T-cell (primary cell): ENCODE results near the gene MOB1A. TPM values are rescaled to one million over a fixed set of nuclear protein-coding genes. Genes with fewer than 3 reads are reported as not detected.
A peak's percentile ranks its signal among the peaks of the same experiment; 100 is the strongest.

ENCODE experiments used
- ATAC-seq, 4 experiments: fragments of 200-7000 bp in 3 of 4; fragments of 150-1000 bp in 1 of 4; cut with Tn5 transposase; replicated peaks in 1 of 4; 1 replicate in 3 of 4; 2 replicates in 1 of 4; pipeline ENCODE4 v1.10.0; 2021; ENCODE audit warnings: moderate library complexity in 3 of 4, mild to moderate bottlenecking in 2 of 4, moderate number of reproducible peaks in 1 of 4
- CTCF ChIA-PET, 2 donors: fragments of 300-600 bp; sonication (Branson Sonifier 250); formaldehyde crosslinking; loops; one replicate each; lab custom pipeline; 2022; ENCODE audit warnings: antibody characterized with exemption in 2 of 2; lab: Charles Lee
- POLR2A ChIA-PET, 2 donors: fragments of 300-600 bp; sonication (Branson Sonifier 250); formaldehyde crosslinking; loops; one replicate each; lab custom pipeline; 2022; ENCODE audit warnings: antibody characterized with exemption in 2 of 2; lab: Charles Lee
- DNase-seq, 35 experiments: peaks; one replicate each; pipeline versions ENCODE4 v3.0.0 to v3.0.0-alpha.2; 2013 to 2023
- H3K27ac ChIP-seq: one replicate; pipeline ENCODE4 v1.5.1; 2013; ENCODE audit warnings: low read length
- H3K27me3 ChIP-seq, 2 experiments: replicated peaks in 1 of 2; 1 replicate in 1 of 2; 2 replicates in 1 of 2; pipeline versions ENCODE4 v1.6.1 to v1.7.0; 2013; ENCODE audit warnings: low read length in 1 of 2, mixed read lengths in 1 of 2; ENCODE audit not compliant: control insufficient read depth in 2 of 2, insufficient read depth in 2 of 2; ENCODE audit errors: extremely low read depth in 1 of 2
- H3K36me3 ChIP-seq, 2 donors: 1 replicate in 1 of 2; 2 replicates in 1 of 2; pipeline versions ENCODE4 v1.6.1 to v1.7.0; 2013; ENCODE audit warnings: low read length in 1 of 2; ENCODE audit not compliant: control insufficient read depth in 2 of 2, insufficient read depth in 1 of 2; ENCODE audit errors: extremely low read depth in 1 of 2
- H3K4me1 ChIP-seq, 2 experiments: 1 replicate in 1 of 2; 2 replicates in 1 of 2; pipeline versions ENCODE4 v1.6.1 to v1.7.0; 2013; ENCODE audit warnings: low read length in 2 of 2, mixed read lengths in 1 of 2; ENCODE audit not compliant: insufficient read depth in 2 of 2, control insufficient read depth in 1 of 2; ENCODE audit errors: extremely low read depth in 1 of 2
- H3K4me3 ChIP-seq, 2 donors: 1 replicate in 1 of 2; 2 replicates in 1 of 2; pipeline versions ENCODE4 v1.5.1 to v1.7.0; 2013; ENCODE audit warnings: mild to moderate bottlenecking in 2 of 2, low read length in 1 of 2, moderate library complexity in 1 of 2; ENCODE audit not compliant: control insufficient read depth in 1 of 2; ENCODE audit errors: extremely low read depth in 1 of 2
- H3K9me3 ChIP-seq: 2 replicates; pipeline ENCODE4 v1.7.0; 2013
- H3K27ac Mint-ChIP-seq, 2 donors: one replicate each; pipeline ENCODE4 v1.8.0; 2020 to 2021; ENCODE audit warnings: mild to moderate bottlenecking in 2 of 2, mixed read lengths in 2 of 2
- H3K27me3 Mint-ChIP-seq, 2 donors: one replicate each; pipeline ENCODE4 v1.8.0; 2021 to 2022; ENCODE audit warnings: mixed read lengths in 2 of 2
- H3K36me3 Mint-ChIP-seq: one replicate; pipeline ENCODE4 v1.8.0; 2021; ENCODE audit warnings: mixed read lengths
- H3K4me1 Mint-ChIP-seq, 3 donors: one replicate each; pipeline ENCODE4 v1.8.0; 2020 to 2022; ENCODE audit warnings: mixed read lengths in 3 of 3, mild to moderate bottlenecking in 1 of 3
- H3K4me3 Mint-ChIP-seq, 3 donors: one replicate each; pipeline ENCODE4 v1.8.0; 2020 to 2022; ENCODE audit warnings: mild to moderate bottlenecking in 3 of 3, mixed read lengths in 3 of 3, moderate library complexity in 3 of 3
- H3K9me3 Mint-ChIP-seq, 3 donors: one replicate each; pipeline ENCODE4 v1.8.0; 2020 to 2022; ENCODE audit warnings: mixed read lengths in 3 of 3
- WGBS: methylation state at CpG from one replicate; pipeline ENCODE4 v1.1.5; 2013; ENCODE audit warnings: missing lambda C conversion rate; ENCODE audit not compliant: insufficient coverage; 5-methylcytosine and 5-hydroxymethylcytosine counted together
- total RNA-seq, 35 experiments: library from RNA in 6 of 35; stranded (reverse) in 6 of 35; fragments of 120-200 nt in 1 of 35; gene quantifications; one replicate each; pipeline versions ENCODE4 v1.2.1 to v1.2.4 and lab custom pipeline; 2013 to 2026

The MOB1A gene
- total RNA-seq, 5 donors from 2014 or later (not counting 1 experiment from before 2014, with no cell fraction given) = 131 to 156 (median 138) TPM

GRCh38 chr2:74168739-74169138 lies 9.9 kb downstream of the MOB1A start:
- H3K27ac Mint-ChIP-seq = no peak overlapping the region
- peaks cover 21 to 24% (median 24%) of the 10 kb centered on the region in 3 donors for H3K4me1 Mint-ChIP-seq
- H3K4me3 Mint-ChIP-seq = no peak overlapping the region
- ATAC-seq (no peak), DNase-seq (no peak)
- H3K9me3 Mint-ChIP-seq = peaks cover 0 to 7% (median 0%) of the 10 kb centered on the region in 3 donors
- Histone ChIP-seq H3K36me3 (peaks cover 21 to 70% of the 10 kb centered on the region in 2 donors), H3K9me3 (no peaks in the 10 kb centered on the region), H3K4me1 (peaks cover 0 to 4% of the 10 kb centered on the region in 2 experiments), H3K27ac (no peak overlapping the region), H3K4me3 (no peak overlapping the region), H3K27me3 (no peaks in the 10 kb centered on the region)
- H3K36me3 Mint-ChIP-seq = peaks cover 44% of the 10 kb centered on the region
- ChIA-PET CTCF (no interaction called here), POLR2A (interaction anchor here in 1 of 2 donors (0.6 kb wide), 1 partner anchor 10 kb away, joined by 3 read pairs; the partner anchor contains the start of gene MOB1A)
- H3K27me3 Mint-ChIP-seq = no peaks in the 10 kb centered on the region
- WGBS = no CpG with 5 or more reads among the region's 2 CpGs

- Histone ChIP-seq H3K9me3 (no peaks in the 10 kb centered on the region), H3K27ac (no peak overlapping the region), H3K36me3 (peaks cover 15 to 79% of the 10 kb centered on the region in 2 donors), H3K4me3 (no peak overlapping the region), H3K27me3 (no peaks in the 10 kb centered on the region), H3K4me1 (no peaks in the 10 kb centered on the region)
- POLR2A ChIA-PET = interaction anchor here in 1 of 2 donors (0.6 to 1.2 kb wide), 2 partner anchors 14 to 320 kb away, joined by 3 read pairs; partner anchors contain the start of gene MOB1A
- no peaks in the 10 kb centered on the region for H3K27me3 Mint-ChIP-seq
- no peak for DNase-seq
- ATAC-seq = no peak
- H3K4me1 Mint-ChIP-seq = peaks cover 9 to 15% (median 11%) of the 10 kb centered on the region in 3 donors
- H3K9me3 Mint-ChIP-seq = peaks cover 0 to 7% (median 0%) of the 10 kb centered on the region in 3 donors
- no peak overlapping the region for H3K4me3 Mint-ChIP-seq
- WGBS = no CpG with 5 or more reads among the region's 1 CpG
- CTCF ChIA-PET = interaction anchor here in 1 of 2 donors (1.3 kb wide), 1 partner anchor 14 kb away, joined by 14 read pairs; the partner anchor contains the start of gene MOB1A
- H3K36me3 Mint-ChIP-seq = peaks cover 48% of the 10 kb centered on the region
- no peak overlapping the region for H3K27ac Mint-ChIP-seq
Observed at GRCh38 chr2:74164761-74165160, 13.9 kb downstream of the MOB1A start.

- CTCF ChIA-PET = interaction anchor here in 1 of 2 donors (0.6 to 1.2 kb wide), 2 partner anchors 16 to 388 kb away, joined by 4 to 6 read pairs; partner anchors contain the start of gene MOB1A
- no peak for DNase-seq
- Histone ChIP-seq H3K27me3 (no peaks in the 10 kb centered on the region), H3K4me1 (no peaks in the 10 kb centered on the region), H3K36me3 (peaks cover 12 to 82% of the 10 kb centered on the region in 2 donors), H3K4me3 (no peak overlapping the region), H3K9me3 (no peaks in the 10 kb centered on the region), H3K27ac (no peak overlapping the region)
- no peaks in the 10 kb centered on the region for H3K27me3 Mint-ChIP-seq
- H3K27ac Mint-ChIP-seq = no peak overlapping the region
- ATAC-seq = no peak
- H3K9me3 Mint-ChIP-seq = peaks cover 0 to 7% (median 0%) of the 10 kb centered on the region in 3 donors
- peaks cover 4 to 11% (median 8%) of the 10 kb centered on the region in 3 donors for H3K4me1 Mint-ChIP-seq
- POLR2A ChIA-PET = no interaction called here
- peaks cover 46% of the 10 kb centered on the region for H3K36me3 Mint-ChIP-seq
- no peak overlapping the region for H3K4me3 Mint-ChIP-seq
- WGBS = no CpG with 5 or more reads among the region's 6 CpGs
Observed at GRCh38 chr2:74162951-74163350, 15.7 kb downstream of the MOB1A start.

GRCh38 chr2:74155830-74156229 lies 22.8 kb downstream of the MOB1A start:
- no peak overlapping the region for H3K4me3 ChIP-seq
- Mint-ChIP-seq H3K27me3 (no peaks in the 10 kb centered on the region), H3K4me3 (no peak overlapping the region), H3K27ac (no peak overlapping the region), H3K36me3 (peaks cover 34% of the 10 kb centered on the region), H3K4me1 (peaks cover 0 to 3% (median 0%) of the 10 kb centered on the region in 3 donors), H3K9me3 (no peaks in the 10 kb centered on the region)
- H3K9me3 ChIP-seq = no peaks in the 10 kb centered on the region
- ChIA-PET CTCF (interaction anchor here in 1 of 2 donors (0.7 to 1.8 kb wide), 2 partner anchors 23 to 332 kb away, joined by 3 to 6 read pairs (median 4); partner anchors contain the start of gene MOB1A), POLR2A (interaction anchor here in 1 of 2 donors (1.5 kb wide), 1 partner anchor 23 kb away, joined by 4 read pairs; the partner anchor contains the start of gene MOB1A)
- H3K36me3 ChIP-seq = peaks cover 18 to 88% of the 10 kb centered on the region in 2 donors
- H3K27me3 ChIP-seq = no peaks in the 10 kb centered on the region
- no peak overlapping the region for H3K27ac ChIP-seq
- no peaks in the 10 kb centered on the region for H3K4me1 ChIP-seq
- ATAC-seq (no peak), DNase-seq (no peak)
- WGBS = no CpG with 5 or more reads among the region's 3 CpGs

- H3K36me3 ChIP-seq = peaks cover 12 to 61% of the 10 kb centered on the region in 2 donors
- Mint-ChIP-seq H3K4me3 (no peak overlapping the region), H3K27me3 (no peaks in the 10 kb centered on the region), H3K36me3 (peaks cover 22% of the 10 kb centered on the region), H3K9me3 (no peaks in the 10 kb centered on the region), H3K4me1 (peaks cover 0 to 3% (median 0%) of the 10 kb centered on the region in 3 donors), H3K27ac (peak overlapping the region in 1 of 2 donors; percentile 25)
- WGBS = no CpG with 5 or more reads among the region's 2 CpGs
- DNase-seq (no peak), ATAC-seq (no peak)
- ChIA-PET CTCF (interaction anchor here (1.6 to 2.1 kb wide), 2 partner anchors 157 to 326 kb away, joined by 4 to 5 read pairs; no protein-coding TSS in a partner anchor), POLR2A (interaction anchor here (0.6 kb wide), 2 partner anchors 321 to 329 kb away, joined by 3 to 4 read pairs; no protein-coding TSS in a partner anchor)
- no peak overlapping the region for H3K4me3 ChIP-seq
- no peaks in the 10 kb centered on the region for H3K9me3 ChIP-seq
- no peaks in the 10 kb centered on the region for H3K27me3 ChIP-seq
- H3K4me1 ChIP-seq = peaks cover 0 to 8% of the 10 kb centered on the region in 2 experiments
- H3K27ac ChIP-seq = no peak overlapping the region
Observed at GRCh38 chr2:74152954-74153353, 25.7 kb downstream of the MOB1A start.

- H3K36me3 ChIP-seq = peaks cover 9 to 31% of the 10 kb centered on the region in 2 donors
- POLR2A ChIA-PET = interaction anchor here (0.6 to 0.7 kb wide), 4 partner anchors 29 to 212 kb away, joined by 4 to 9 read pairs (median 6); no protein-coding TSS in a partner anchor
- H3K4me1 ChIP-seq = peaks cover 6 to 26% of the 10 kb centered on the region in 2 experiments
- H3K27ac ChIP-seq = no peak overlapping the region
- no peak overlapping the region for H3K4me3 ChIP-seq
- Mint-ChIP-seq H3K27me3 (no peaks in the 10 kb centered on the region), H3K4me3 (no peak overlapping the region), H3K27ac (peak overlapping the region in 1 of 2 donors; percentile 45), H3K9me3 (no peaks in the 10 kb centered on the region), H3K4me1 (peaks cover 0 to 8% (median 0%) of the 10 kb centered on the region in 3 donors), H3K36me3 (peaks cover 4% of the 10 kb centered on the region)
- DNase-seq (no peak), ATAC-seq (no peak)
- H3K9me3 ChIP-seq = no peaks in the 10 kb centered on the region
- no peaks in the 10 kb centered on the region for H3K27me3 ChIP-seq
- CTCF ChIA-PET = interaction anchor here (0.6 to 2.5 kb wide), 9 partner anchors 12 to 408 kb away, joined by 3 to 7 read pairs (median 5); no protein-coding TSS in a partner anchor
- 100% methylated on average over 5 of the region's 7 CpGs for WGBS
Observed at GRCh38 chr2:74149570-74150319, 28.9 kb downstream of the MOB1A start.
